HG03432 (cell line): Measurements from ENCODE around the gene WNT2.

ENCODE experiments used
- ATAC-seq: cut with Tn5 transposase; IDR thresholded peaks from one replicate; pipeline ENCODE4 v1.9.1; 2021; ENCODE audit warnings: mild to moderate bottlenecking, moderate library complexity; ENCODE audit not compliant: unreplicated experiment

WNT2 gene

GRCh38 chr7:117322741-117323304 is at the start of gene WNT2:
TSS of gene WNT2 (minus strand) at chr7:117323058. CDS start at chr7:117322989, 69 bp downstream.
- no peak for ATAC-seq

GRCh38 chr7:117372073-117372472 is 49.2 kb upstream of the WNT2 start:
- ATAC-seq = no peak

- no peak for ATAC-seq
These were observed 41.7 kb upstream of the WNT2 start for GRCh38 chr7:117364339-117365080.

GRCh38 chr7:117362294-117362888 is 39.5 kb upstream of the WNT2 start:
- ATAC-seq = peak; percentile 61

GRCh38 chr7:117350027-117350426 is 27.2 kb upstream of the WNT2 start:
- no peak for ATAC-seq

GRCh38 chr7:117349570-117349969 is 26.7 kb upstream of the WNT2 start:
- no peak for ATAC-seq

- ATAC-seq = peak; percentile 97
These were observed 25.3 kb upstream of the WNT2 start for GRCh38 chr7:117347962-117348672.

GRCh38 chr7:117347480-117347879 is 24.6 kb upstream of the WNT2 start:
- peak; percentile 30 for ATAC-seq

GRCh38 chr7:117346161-117346560 is 23.3 kb upstream of the WNT2 start:
- ATAC-seq = no peak

- ATAC-seq = no peak
These were observed 15.2 kb upstream of the WNT2 start for GRCh38 chr7:117338020-117338419.

- ATAC-seq = no peak
These were observed 10.3 kb upstream of the WNT2 start for GRCh38 chr7:117333168-117333567.

GRCh38 chr7:117332031-117332430 is 9.2 kb upstream of the WNT2 start:
- no peak for ATAC-seq

- ATAC-seq = no peak
These were observed 3.0 kb upstream of the WNT2 start for GRCh38 chr7:117325836-117326235.

- ATAC-seq = no peak
These were observed 2.1 kb upstream of the WNT2 start for GRCh38 chr7:117324960-117325359.

- peak; percentile 56 for ATAC-seq
These were observed 1.2 kb upstream of the WNT2 start for GRCh38 chr7:117323851-117324711.

GRCh38 chr7:117323305-117323850 is 520 bp upstream of the WNT2 start:
- peak; percentile 15 for ATAC-seq

- no peak for ATAC-seq
These were observed 2.3 kb downstream of the WNT2 start for GRCh38 chr7:117320523-117320922.

GRCh38 chr7:117319181-117319580 is 3.7 kb downstream of the WNT2 start:
- no peak for ATAC-seq

GRCh38 chr7:117313582-117313981 is 9.3 kb downstream of the WNT2 start:
- no peak for ATAC-seq
